Activated CD8-positive, alpha-beta memory T cell treated with anti-CD3 and anti-CD28 coated beads, Interleukin-2, amount 50 U/mL, for 48 hours (primary cell): ENCODE measurements around the gene BSN.
"Not testable (repeated sequence)": the region's sequence is repeated elsewhere in the genome, so short reads cannot be mapped to it uniquely, and the experiment has no call there.

Experiments used
- DNase-seq: peaks from one replicate; pipeline ENCODE4 v3.0.0-alpha.2; 2020

The BSN gene

DNA sequence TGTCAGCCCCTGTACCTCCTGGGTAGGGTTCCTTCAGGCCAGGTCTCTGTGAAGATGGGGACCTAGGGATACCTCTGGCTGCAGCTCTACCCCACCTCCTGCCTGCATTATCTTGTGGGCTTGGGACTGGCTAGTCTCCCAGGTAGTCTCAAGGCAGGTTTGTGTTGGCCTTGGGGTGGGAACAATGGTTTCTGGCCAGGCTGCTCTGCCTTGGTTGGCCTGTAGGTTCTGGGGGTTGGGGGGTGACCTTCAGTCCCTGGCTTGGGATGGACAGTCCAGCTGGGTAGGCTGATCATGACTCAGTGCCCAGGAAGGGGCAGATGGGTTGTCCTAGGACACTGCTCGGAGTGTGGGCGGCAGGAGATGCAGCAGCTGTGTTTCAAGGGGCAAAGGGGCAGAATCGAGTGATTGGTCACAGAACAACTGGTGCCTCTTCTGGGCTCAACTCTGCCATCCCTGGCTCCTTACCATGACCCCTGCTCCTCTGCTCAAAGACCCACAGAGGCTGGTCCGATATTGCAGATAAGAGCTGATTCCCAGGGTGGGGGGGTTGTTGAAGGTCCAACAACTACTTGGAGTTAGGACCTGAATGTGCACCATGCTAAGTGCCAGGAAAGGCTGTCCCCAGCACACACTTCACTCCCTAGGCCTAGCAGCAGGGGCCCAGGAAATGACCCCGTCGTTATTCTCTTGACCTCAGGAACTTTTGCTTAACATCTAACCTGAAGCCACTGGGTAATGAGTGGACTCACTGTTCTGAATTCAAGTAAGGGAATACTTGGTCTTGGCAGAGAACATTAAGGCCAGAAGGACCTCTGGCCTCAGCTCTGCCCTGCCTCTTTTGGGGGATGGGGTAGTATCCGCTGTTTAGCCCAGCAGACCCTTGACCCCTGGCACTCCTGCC, 18.1 kb upstream of the BSN start:
- no peak for DNase-seq

- DNase-seq: no peak
These were observed 17.3 kb upstream of the BSN start for GRCh38 chr3:49536875-49537533.

DNA sequence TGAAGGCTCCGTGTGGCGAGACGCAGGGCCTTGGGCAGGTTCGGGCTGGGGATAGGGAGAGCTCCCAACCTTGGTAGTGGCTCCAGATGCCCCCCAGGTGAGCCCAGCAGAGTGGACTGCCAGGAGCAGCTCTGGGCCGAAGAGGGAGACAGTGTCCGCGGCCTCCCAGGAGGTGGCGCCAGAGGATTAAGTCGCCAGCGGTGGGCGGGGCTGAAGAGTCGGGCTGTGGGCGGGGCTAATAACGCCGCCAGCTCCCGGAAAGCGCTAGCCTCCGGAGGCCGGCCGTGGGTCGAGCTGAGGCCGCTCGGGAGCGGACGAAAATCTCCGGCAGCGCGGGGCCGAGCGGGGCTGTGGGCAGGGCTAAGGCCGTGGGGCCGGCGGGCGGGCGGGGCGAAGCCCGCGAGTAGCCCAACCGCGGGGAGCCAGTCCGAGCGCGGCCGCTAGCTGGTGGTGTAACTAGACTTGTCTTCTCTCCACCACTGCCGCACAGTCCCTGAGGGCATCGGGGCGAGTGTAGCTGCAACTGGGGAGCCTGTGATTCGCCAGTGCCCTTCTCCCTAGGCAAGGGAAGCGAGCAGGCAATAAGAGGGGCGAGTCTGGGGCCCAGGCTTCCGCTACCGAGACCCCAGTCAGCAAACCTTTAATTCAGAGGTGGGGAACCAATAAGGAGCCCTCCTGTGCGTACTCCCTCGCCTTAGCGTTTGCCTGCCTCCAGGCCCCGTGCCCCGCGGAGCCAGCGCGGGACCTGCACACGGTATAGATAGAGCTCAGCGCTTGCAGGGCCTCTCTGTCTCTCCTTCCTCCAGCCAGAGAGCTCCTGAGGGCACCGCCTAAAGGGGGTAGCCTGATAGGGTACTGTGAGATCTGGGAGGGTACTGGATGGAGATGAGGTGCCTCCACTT, 14.4 kb upstream of the BSN start:
- DNase-seq: peak; percentile 99

GRCh38 chr3:49552087-49552486, 2.2 kb upstream of the BSN start:
- no peak for DNase-seq

GRCh38 chr3:49553324-49553691, 969 bp upstream of the BSN start:
- no peak for DNase-seq

GRCh38 chr3:49554633-49555265, 472 bp downstream of the BSN start:
- DNase-seq: peak; percentile 85

GRCh38 chr3:49556500-49557275, 2.4 kb downstream of the BSN start:
- no peak for DNase-seq

DNA sequence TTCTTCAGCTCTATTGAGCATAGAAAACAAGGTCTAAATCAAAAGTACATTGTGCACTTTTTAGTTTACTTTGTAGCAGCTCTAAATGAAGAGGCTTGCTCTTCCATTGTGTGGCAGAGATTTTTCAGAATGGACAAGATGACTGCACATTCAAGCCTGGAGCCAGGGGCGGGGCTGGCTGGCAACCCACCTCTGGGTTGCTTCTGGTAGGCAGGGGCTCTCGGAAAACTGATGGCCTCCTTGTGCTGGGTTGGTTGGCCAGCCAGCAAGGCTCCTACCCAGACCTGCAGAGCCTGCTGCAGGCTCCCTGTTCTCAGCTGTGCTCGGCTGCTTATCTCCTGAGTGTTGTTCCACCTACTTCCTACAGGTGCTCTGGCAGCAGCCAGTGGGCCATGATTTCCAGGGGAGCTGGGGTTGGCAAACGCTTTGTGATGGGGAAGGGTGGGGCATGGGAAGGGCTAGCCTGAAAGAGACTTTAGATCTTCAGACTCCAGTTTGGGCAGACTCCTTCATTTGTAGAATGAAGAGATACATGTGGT, 8.8 kb downstream of the BSN start:
- no peak for DNase-seq

- DNase-seq: no peak
These were observed 9.5 kb downstream of the BSN start for GRCh38 chr3:49563766-49564165.

DNA sequence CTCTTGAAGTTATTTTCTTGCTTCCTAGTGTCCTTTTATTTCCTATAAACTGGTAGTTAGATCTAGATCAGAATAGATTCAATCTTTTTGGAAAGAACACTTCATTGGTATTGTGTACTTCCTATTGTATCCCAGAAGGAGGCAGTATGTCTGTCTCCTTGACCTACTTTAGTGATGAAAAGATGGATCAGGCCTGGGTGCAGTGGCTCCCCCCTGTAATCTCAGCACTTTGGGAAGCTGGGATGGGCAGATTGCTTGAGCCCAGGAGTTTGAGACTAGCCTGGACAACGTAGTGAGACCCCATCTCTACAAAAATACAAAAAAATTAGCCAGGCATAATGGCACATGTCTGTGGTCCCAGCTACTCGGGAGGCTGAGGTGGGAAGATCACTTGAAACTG, 12.0 kb downstream of the BSN start:
- DNase-seq: no peak

- no peak for DNase-seq
These were observed 13.1 kb downstream of the BSN start for GRCh38 chr3:49567406-49567805.

DNA sequence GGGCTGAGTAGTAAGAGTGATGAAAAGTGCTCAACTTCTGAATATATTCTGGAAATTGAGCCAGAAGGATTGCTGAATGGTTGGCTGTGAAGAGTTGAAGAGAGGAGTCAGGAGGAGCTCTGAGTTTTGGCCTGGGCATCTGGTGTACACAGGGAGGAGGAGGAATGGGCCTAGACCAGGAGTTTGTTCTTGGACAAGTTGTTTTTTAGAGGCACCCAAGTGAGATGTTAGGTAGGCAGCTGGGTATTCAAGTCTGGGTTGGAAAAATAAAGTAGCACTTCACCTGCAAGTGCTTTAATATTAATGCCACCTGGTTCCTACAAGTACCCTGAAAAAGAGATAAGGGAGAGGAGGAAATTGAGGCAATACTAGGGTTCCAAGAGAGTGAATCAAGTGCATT, 14.7 kb downstream of the BSN start:
- DNase-seq: no peak

DNA sequence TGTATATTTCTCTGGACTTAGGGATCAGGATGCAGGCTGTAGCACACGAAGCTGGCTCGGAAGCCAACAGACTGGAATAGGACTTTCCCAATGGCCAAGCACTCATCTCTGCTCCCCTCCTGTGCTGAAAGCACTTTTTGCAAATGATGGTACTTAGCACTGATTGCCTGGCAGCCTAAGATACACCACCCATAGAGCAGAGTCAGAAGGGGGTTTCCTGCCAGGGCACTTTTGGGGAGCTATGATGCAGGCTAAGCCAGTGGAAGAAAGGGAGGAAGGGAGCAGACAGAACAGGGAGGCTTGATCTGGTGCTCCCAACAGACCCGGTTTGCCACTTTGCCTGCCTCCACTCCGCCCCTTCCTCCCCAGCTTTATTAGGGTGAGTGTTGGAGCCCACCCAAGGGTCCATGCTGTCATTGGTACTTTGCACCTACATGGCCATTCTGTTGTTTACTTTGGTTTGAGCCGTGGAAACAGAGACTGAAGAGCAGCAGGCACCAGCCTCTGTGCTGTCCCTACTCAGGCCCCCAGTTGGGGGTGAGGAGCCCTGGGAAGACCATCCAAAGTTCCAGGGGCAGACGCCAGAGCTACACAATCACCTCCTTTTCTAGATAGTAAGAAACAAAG, 15.9 kb downstream of the BSN start:
- no peak for DNase-seq

DNA sequence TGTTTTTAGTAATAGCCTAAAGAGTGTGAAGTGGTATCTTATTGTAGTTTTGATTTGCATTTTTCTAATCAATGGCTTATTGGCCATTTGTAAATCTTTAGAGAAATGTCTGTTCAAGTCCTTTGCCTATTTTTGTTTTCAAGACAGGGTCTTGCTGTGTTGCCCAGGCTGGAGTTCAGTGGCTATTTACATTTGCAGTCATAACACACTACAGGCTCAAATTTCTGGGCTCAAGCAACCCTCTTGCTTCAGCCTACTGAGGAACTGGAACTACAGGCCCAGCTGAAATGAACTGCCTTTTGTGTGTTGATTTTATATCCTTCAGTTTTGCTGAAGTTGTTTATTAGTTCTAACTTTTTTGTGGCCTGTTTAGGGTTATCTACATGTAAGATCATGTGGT, 27.9 kb downstream of the BSN start:
- DNase-seq: no peak

DNA sequence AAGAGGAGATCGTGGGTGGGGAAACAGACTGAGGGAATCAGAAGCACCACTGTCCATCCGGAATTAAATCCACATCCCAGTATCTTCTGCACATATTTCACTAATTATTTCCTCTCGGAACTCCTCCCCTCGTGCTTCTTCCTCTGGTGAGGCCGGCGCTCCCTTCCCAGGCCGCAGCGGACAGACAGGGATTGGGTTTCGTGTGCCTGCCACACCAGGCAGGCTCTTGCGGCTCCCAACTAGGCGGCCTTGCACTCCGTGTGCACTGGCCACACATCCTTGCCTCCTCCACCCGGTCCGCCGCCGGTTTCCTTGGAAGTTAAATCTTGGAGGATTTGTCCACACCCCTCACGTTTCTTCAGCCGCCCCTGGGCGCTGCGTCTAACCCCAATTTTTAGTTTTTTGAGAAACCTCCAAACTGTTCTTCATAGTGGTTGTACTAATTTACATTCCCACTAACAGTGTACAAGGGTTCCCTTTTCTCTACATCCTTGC, 31.0 kb downstream of the BSN start:
- DNase-seq: not testable (repeated sequence)

- no peak for DNase-seq
These were observed 37.3 kb downstream of the BSN start for GRCh38 chr3:49591615-49592014.

- DNase-seq: no peak
These were observed 38.8 kb downstream of the BSN start for GRCh38 chr3:49593041-49593440.

- DNase-seq: no peak
These were observed 46.5 kb downstream of the BSN start for GRCh38 chr3:49600781-49601180.

DNA sequence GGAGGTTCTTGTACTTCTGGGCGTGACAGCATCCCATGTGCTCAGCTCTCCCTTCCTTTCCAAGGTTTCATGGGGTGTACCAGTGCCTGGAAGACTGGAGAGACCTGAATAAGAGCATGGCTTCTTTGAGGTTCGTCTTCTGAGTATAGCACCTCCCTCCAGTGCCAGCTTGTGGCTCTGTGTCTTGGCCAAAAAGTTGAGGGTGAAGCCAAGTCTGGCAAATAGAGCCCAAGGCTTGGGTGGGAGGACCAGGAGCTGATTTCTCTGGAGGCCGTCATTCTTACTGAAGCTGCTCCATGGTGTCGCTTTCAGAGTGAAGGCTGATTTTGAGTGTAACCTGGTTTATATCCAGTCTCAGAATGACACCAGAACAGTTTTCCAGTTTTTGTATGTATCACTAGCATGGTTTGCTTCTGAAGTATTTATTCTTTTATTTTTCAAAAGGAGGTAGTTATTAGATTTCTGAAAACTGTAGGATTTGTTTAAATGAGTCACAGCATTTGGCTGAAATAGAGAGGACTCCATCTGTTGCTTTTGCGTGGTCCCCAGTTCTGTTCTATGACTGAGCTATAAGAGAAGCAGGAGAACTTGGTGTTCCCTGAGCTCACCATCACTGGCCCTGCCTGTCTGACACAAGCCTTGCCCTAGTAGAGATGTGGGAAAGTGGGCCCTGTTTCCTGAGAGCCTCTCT, 47.2 kb downstream of the BSN start:
- no peak for DNase-seq

DNA sequence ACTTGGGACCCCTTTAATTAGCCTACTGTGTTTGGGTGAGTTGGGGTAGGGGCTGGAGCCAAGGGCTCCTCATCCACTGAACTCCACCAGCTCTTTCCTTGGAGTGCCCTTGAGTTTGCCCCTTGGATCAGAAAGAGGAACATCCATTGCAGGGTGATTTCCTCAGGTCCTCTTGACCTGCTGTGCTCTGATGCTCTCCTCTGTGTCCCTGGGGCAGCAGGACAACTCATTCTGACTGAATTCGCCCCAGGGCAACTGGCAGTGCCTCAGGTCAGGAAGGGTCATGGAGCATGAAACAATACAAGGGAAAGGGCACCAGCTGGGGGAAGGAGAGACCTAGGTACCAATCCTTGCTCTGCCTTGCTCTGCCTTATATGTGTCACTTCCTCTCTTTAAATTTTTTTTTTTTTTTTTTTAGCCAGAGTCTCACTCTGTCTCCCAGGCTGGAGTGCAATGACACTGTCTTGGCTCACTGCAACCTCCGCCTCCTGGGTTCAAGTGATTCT, 47.8 kb downstream of the BSN start:
- no peak for DNase-seq
